GM18498 (cell line): ENCODE data around the gene ILDR2.
"Not testable (repeated sequence)": the region's sequence is repeated elsewhere in the genome, so short reads cannot be mapped to it uniquely, and the experiment has no call there.

Experiments
- ATAC-seq: cut with Tn5 transposase; IDR thresholded peaks from one replicate; pipeline ENCODE4 v1.9.1; 2021; ENCODE audit warnings: mild to moderate bottlenecking, moderate library complexity; ENCODE audit not compliant: unreplicated experiment

ILDR2 gene

DNA sequence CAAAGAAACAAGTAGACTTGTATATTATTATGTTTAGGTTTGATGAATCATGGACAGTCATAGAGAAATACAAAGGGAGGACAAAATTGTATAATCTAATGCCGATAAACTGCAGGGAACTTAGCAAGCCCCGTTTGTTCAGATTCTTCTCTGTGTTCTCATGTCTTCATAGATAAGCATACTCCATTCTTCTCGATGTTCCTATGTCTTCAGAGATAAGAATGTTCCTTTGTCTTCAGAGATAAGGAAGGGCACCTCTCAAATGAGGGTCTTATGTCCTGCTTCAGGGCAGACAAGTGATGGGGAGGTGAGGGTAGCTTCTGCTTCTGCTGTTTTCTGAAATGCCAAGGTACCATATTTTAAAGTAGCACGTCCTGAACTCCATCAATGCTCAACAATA lies 79.6 kb downstream of the ILDR2 start:
- no peak for ATAC-seq

DNA sequence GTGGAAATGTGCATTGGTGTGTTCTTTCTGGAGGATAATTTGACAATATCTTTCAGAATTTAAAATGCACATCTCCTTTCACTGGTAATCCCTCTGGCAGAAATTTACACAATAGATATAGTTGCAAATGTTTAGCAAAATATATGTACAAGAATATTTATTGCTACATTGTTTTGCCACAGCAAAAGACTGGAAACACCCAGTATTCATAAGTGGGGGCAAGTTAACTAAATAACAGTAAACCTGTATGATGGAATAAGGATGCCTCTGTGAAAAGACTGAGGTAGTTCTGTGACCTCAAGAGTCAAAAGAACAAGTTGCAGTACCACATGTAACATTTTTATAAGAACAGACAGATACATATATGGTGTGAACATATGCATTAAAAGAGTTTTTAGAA lies 85.6 kb downstream of the ILDR2 start:
- ATAC-seq: no peak

DNA sequence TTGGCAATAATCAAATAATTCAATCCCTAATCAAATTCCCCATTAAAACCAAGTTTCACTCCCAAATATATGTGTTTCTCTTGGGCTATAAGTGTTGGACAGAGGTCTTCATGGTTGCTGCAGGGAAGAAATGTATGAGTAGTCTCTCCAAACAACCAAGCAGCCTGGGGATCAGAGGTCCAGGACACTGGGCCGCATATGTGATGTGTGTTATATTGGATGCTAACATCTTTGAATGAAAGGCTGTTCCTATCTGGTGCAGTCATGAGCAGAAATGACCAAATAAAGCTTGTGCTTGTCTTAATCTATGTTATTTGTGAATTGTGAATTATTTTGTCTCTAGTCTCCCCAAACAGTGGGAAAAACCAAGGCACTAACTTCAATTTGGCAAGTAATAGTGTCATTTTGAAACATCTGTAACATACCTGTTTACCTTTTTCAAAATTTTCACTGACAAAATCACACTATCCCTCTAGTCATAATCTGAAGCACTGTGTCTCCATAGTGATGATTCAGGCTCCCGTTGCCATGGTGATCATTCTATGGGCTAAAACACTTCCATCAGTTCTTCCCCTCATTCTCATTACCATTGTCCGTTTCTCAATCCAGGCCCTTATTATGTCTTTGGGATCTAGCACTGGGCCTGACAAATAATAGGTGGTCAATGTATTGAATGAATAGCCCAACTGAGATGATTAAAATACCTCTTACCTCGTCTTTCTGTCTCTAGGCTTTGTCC lies 86.8 kb downstream of the ILDR2 start:
- no peak for ATAC-seq

DNA sequence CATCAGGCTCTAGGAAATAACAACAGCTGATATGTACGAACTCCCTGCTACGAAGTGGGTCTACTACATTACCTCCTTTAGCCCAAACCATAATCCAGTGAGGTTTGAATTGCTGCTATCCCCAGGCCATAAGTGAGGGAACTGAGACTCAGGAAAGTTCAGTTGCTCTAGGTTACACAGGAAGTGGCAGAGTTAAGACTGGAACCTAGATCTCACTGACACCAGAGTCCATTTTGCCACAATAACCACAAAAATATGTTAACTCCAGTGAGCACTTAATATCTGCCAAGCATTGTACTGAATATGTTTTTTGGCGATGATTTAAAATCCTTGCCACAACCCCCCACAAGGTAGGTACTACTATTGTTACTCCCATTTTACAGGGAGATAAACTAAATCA lies 90.4 kb downstream of the ILDR2 start:
- peak; percentile 57 for ATAC-seq

DNA sequence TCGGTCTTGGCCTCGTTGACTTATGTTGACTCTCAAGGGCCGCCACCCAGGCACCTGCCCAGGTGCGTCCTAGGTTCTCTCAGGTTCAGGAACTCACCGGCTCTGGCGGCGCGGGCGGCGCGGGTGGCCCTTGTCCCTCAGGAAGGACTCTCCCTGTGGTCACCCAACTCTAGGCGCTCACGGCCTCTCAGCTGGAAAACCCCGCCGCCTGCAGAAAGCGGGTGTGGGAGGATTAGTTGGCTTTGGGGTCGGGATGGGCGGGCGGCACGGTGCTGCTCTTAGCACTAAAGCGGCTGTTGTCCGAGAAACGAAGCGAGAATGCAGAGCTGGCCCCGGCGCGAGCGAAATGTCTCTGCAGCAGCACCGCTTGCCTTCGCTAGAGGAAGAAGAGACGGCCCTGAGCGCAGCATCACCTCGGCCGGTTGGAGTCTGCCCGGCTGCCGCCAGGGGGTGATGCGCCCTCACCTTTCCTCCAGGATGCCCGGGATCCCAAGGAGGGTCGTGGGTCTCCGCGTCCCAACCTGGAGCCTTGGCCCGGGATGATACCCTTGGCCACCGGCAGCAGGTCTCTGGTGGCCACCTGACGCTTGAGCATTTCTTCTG lies 91.2 kb downstream of the ILDR2 start:
- no peak for ATAC-seq

DNA sequence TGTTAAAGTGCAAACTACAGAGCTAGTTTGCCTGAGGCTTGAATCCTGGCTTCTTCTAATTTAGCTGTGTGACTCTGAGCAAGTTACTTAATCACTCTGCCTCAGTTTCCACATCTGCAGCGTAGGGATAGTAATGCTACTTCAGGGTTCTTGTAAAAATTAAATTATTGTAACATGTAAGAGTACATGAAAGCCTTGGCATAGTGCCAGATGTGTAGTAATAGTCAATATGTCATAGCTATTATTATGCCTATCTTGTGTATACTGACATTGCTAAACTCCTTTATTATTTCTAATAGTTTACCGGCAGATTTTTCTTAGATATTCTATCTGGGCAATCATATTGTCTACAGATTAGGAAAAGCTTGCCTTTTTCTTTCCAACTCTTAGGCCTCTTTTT lies 92.4 kb downstream of the ILDR2 start:
- ATAC-seq: no peak

DNA sequence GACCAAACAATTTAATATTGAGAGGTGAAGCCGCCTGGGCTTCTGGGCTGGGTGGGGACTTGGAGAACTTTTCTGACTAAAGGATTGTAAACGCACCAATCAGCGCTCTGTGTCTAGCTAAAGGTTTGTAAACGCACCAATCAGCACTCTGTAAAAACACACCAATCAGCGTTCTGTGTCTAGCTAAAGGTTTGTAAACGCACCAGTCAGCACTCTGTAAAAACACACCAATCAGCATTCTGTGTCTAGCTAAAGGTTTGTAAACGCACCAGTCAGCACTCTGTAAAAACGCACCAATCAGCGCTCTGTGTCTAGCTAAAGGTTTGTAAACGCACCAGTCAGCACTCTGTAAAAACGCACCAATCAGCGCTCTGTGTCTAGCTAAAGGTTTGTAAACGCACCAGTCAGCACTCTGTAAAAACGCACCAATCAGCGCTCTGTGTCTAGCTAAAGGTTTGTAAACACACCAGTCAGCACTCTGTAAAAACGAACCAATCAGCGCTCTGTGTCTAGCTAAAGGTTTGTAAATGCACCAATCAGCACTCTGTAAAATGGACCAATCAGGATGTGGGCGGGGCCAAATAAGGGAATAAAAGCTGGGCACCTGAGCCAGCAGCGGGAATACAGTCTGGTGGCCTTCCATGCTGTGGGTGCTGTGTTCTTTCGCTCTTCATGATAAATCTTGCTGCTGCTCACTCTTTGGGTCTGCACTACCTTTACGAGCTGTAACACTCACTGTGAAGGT lies 97.0 kb downstream of the ILDR2 start:
- not testable (repeated sequence) for ATAC-seq

DNA sequence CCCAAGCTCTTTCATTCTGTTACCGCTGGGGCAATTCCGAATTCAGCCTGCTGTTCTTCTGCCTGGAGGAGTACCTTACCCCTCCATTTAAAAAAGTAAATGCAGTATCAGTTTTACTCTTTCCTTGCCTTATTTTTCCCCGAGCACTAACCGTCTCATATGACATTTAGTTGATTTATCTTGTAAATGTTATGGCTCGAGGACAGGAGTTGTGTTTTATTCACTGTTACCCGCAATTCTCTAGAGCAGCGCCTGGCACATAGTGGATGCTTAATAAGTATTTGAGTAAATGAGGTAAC lies 98.9 kb downstream of the ILDR2 start:
- ATAC-seq: peak; percentile 11

DNA sequence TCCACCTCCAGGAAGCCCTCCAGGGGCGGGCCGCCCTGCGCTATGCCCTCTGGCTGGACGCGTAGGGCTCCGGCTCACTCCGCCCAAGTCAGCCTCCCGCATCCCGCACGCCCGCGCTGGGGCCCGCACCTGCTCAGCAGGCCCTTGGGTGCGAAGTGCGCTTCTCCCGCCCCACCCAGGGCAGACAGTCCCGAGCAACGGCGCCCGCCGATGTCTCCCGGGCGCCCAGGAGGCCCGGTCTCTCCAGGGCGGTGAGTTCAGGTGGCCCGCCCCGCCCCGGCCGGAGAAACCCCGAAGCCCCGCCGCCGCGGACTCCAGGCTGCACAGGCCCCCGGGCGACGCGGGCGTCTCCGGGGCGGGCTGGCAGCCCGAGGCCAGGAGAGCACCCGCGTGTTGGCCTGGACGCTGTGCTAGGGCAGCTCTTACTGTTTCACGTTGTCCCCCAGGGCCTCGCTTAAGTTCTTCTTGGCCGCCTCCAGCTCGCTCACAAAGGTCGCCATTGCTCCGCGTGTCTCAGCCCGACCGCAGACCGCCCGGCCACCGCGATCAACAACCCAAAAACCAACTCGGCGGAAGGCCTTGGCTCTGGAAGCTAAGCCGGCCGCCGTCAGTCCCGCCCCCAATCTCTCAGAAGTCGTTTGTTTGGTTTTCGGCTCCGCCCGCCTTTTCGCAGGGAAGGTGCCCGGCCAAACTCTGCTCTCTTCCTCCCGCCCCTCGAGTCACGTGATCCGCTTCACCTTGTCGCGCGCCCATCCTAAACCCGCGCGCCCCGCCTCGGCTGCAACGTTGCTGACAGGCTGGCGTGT lies 99.4 kb downstream of the ILDR2 start, which contains the start of gene TADA1:
Gene TADA1 (minus strand): TSS at position 531 of the 806 bp plus-strand sequence. CDS start 31 bp downstream, at position 500.
- ATAC-seq: peak; percentile 86

DNA sequence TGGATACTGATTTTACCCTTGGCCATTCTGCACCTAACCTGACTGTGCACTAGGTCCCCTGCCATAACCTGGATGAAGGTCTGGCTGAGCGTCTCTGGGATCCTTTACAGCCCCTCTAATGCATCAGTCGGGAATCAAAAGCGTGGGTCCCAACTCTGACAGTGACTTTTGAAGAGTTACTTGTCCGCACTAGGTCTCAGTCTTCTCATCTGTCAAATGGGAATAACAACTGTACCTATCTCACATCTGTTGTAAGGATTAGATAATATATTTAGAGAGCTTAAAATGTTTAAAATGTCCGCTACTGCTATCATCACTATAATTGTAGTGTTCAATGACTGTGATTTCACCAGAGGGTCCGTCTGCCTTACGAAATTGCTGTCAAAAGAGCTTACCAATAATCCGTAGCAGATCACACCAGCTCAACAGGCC lies 100.0 kb downstream of the ILDR2 start:
- ATAC-seq: no peak

DNA sequence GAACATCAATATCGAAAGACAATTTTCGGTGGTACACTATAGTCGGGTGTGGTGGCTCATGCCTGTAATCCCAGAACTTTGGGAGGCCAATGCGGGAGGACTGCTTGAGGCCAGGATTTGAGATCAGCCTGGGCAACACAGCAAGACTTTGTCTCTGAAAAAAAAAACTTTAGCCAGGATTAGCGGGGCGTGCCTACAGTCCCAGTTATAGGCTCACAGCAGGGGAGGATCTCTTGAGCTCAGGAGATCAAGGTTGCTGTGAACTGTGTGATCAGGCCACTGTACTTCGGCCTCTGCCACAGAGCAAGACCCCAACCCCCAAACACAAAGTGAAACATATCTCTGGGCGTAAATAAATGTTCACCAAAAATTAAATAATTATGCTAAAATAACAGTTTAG lies 100.9 kb downstream of the ILDR2 start:
- ATAC-seq: no peak

DNA sequence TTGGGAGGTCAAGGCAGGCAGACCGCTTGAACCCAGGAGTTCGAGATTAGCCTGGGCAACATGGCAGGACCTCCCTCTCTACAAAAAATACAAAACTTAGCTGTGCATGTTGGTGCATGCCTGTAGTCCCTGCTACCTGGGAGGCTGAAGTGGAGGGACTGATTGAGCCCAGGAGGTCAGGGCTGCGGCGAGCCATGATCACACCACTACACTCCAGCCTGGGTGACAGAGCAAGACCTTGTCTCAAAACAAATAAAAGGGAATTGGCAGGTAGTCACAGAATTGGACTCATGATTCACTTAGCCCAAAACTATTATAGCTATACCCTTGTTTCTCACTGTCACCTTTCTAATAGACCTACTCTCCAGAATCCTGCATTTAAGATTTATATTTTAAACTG lies 104.8 kb downstream of the ILDR2 start:
- no peak for ATAC-seq

DNA sequence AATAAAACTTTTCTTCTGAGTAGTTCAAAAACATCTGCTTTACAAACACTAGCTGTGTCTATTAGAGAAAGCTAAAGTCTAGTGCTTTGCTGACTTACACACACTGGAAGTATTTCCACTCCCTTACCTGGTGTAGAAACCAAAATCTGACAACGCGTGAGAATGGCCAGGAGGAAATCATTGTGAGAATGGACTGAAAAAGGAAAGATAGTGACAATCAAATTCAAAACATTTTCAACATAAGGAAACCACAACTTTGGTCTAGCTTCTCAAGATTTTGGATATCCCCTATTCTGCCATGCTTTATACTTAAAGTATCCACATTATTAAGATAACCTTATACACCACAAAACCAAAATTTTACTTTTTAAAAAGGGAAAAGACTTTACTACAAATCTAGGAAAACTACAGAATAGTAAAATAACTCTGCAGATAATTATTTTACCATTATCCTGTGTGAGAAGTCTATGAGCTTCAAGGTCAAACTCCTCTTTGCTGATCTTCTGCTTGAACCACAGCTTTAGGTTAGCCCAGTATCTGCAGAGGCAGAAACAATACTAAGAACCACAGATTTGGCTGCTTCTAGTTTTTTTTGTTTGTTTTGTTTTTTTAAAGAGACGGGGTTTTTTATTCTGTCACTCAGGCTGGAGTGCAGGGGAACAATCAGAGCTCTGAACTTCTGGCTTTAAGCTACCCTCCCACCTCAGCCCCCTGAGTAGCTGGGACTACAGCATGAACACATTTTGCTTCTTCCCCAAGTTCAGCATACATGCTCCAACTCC lies 105.8 kb downstream of the ILDR2 start:
- peak; percentile 62 for ATAC-seq

DNA sequence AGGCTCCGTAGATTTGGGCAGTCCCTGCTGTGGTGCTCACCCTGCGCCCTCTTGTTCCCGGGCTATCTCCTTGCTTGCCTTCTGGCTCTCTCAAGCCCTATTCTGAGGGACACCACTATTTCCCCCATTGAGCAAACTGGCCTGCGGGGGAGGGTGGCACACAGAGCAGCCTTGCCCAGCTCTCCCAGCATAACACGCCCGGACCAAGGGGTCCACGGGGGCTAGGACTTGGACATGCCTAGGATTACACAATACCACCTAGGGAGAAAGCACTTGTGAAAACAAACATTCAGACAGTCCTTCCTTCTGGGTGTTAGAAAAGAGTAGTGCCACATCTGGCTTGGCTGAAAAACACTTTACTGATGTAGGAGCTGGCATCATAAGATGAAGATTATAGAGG lies 106.7 kb downstream of the ILDR2 start:
- ATAC-seq: no peak

DNA sequence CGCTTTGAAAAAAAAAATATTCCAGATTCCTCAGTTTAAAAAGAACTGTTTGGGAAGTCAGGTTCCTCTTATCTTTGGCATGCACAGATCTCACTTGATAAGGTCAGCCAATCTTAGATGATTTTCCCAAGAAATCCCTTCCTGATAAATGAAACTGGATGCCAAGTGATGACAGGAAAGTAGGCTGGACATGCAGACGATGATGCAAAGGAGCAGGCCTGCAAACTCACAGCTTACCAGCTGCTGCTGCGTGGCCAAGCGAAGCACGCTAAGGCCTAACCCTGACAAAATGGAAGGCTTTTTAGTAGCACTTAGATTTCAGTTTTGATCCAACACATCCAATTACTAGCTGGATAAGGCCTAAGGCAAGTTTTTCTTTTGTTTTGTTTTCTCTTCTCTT lies 109.4 kb downstream of the ILDR2 start:
- ATAC-seq: no peak

DNA sequence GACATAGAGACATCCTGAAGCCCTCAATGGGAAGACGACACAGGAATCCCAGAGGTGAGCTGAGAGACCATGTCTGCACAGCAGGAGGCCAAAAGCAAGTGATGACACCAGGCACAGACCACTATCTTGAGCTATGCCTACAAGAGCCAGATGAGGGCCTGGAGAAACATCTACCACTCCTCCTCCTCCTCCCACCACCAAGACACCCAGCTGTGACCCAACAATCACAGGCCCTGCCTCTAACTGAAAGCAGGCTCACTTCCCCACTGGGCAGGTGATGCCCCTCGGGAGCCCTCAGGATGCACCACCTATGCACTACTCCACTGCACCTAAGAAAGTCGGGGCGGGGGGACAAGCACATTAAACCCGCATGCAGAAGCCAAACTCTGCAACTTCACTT lies 115.7 kb downstream of the ILDR2 start:
- ATAC-seq: no peak

DNA sequence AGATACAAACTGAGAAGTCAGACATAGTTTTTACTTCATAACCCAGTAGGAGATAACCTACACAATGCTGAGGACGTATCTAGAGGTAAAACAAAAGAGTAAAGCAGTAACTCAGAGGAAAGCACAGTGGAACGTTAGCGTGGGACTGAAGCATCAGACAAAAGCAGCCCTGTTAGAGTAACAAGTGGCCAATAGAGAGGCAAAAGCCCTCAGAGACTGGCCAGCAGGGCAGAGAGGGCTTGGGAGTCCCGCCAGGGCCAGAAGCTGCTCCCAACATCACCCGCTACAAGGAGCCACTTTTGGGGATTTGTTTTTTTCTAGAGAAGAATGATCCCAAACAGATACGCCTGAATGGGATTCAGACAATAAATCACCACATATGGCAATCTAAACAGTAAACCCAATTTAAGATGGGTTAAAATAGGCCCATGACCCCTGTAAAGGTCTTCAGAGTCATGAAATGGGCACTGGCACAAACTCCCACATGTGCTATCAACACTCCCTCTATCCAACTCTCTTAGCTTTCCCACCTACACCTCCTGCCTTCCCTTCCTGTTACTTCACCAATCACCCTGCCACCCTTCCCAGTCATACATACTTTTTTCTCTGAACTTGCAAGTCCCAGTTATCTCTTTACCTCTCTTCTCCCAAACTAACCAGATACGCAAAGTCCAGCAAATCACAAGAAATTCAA lies 116.5 kb downstream of the ILDR2 start:
- no peak for ATAC-seq
